ENCODE measurements around the gene USF1.

DNA sequence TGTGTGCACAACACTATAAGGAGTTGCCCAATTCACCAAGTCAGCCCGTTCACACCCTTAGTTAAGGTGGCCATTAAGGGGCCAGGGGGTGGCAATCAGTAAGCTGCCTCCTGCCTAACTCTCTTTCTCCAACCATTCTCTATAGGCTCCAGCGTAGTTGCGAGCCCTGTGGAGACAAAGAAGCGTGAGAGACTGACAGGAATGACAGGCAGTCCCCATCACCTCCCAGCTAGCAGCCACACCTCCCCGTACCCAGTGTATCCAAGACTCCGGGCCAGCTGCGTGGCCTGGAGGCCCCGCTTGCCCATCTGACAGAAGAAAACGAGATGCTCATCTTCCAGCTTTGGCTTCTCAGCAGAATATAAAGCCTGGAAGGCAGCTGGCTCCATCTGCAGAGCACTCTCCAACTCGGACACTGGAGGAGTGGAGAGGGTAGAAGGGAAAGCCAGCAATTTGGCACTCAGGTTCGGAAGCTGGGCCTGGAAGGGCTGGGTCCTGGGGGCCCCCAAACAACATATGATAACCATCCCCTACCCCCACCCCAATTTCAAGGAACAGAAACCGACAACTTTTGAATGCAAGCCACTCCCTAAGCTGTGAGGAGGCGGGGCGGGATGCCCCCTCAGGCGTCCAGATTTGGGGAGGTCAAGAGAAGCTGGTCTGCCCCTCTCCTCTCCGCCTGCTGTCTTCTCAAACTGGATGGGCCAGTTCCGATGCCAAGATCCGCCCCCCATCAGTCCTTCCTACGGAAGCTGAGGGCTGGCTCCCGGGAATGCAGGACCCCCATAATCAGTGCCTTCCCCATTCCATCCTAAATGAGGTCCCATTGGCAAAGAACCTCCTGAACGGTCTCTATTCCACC, 7.9 kb downstream of the USF1 start:
- TF ChIP-seq CTCF (IDR thresholded peaks at IDR 0.05; ENCODE audit: low read depth, low read length, missing input control) (no peak), YY1 (IDR thresholded peaks at IDR 0.05) (no peak), GABPA (IDR thresholded peaks at IDR 0.05 in 1 of 2, conservative IDR thresholded peaks at IDR 0.05 in 1 of 2) (no peak), SP1 (IDR thresholded peaks at IDR 0.05) (no peak), RAD21 (IDR thresholded peaks at IDR 0.05) (no peak), MAX (IDR thresholded peaks at IDR 0.05) (no peak), TAF1 (conservative IDR thresholded peaks at IDR 0.05) (no peak), JUND (IDR thresholded peaks at IDR 0.05) (no peak), EGR1 (IDR thresholded peaks at IDR 0.05; ENCODE audit: low read depth in 2 of 2) (no peak), RXRA (IDR thresholded peaks at IDR 0.05) (no peak), FOXA1 (IDR thresholded peaks at IDR 0.05) (no peak)
- TF ChIP-seq, protein P1, sequence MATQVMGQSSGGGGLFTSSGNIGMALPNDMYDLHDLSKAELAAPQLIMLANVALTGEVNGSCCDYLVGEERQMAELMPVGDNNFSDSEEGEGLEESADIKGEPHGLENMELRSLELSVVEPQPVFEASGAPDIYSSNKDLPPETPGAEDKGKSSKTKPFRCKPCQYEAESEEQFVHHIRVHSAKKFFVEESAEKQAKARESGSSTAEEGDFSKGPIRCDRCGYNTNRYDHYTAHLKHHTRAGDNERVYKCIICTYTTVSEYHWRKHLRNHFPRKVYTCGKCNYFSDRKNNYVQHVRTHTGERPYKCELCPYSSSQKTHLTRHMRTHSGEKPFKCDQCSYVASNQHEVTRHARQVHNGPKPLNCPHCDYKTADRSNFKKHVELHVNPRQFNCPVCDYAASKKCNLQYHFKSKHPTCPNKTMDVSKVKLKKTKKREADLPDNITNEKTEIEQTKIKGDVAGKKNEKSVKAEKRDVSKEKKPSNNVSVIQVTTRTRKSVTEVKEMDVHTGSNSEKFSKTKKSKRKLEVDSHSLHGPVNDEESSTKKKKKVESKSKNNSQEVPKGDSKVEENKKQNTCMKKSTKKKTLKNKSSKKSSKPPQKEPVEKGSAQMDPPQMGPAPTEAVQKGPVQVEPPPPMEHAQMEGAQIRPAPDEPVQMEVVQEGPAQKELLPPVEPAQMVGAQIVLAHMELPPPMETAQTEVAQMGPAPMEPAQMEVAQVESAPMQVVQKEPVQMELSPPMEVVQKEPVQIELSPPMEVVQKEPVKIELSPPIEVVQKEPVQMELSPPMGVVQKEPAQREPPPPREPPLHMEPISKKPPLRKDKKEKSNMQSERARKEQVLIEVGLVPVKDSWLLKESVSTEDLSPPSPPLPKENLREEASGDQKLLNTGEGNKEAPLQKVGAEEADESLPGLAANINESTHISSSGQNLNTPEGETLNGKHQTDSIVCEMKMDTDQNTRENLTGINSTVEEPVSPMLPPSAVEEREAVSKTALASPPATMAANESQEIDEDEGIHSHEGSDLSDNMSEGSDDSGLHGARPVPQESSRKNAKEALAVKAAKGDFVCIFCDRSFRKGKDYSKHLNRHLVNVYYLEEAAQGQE (IDR thresholded peaks at IDR 0.05) = no peak
- TF ChIP-seq, protein P2, sequence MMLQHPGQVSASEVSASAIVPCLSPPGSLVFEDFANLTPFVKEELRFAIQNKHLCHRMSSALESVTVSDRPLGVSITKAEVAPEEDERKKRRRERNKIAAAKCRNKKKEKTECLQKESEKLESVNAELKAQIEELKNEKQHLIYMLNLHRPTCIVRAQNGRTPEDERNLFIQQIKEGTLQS (IDR thresholded peaks at IDR 0.05) = no peak
- TF ChIP-seq, protein P3, sequence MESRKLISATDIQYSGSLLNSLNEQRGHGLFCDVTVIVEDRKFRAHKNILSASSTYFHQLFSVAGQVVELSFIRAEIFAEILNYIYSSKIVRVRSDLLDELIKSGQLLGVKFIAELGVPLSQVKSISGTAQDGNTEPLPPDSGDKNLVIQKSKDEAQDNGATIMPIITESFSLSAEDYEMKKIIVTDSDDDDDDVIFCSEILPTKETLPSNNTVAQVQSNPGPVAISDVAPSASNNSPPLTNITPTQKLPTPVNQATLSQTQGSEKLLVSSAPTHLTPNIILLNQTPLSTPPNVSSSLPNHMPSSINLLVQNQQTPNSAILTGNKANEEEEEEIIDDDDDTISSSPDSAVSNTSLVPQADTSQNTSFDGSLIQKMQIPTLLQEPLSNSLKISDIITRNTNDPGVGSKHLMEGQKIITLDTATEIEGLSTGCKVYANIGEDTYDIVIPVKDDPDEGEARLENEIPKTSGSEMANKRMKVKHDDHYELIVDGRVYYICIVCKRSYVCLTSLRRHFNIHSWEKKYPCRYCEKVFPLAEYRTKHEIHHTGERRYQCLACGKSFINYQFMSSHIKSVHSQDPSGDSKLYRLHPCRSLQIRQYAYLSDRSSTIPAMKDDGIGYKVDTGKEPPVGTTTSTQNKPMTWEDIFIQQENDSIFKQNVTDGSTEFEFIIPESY (IDR thresholded peaks at IDR 0.05) = no peak

All from liver (tissue), 3 donors.